Measurements from ENCODE around the gene DBT.

- no peak for TF ChIP-seq RAD21 (IDR thresholded peaks at IDR 0.05; ENCODE audit: low read length)
- TF ChIP-seq CTCF (IDR thresholded peaks at IDR 0.05): no peak
- TF ChIP-seq TAF1 (IDR thresholded peaks at IDR 0.05; ENCODE audit: borderline replicate concordance, low read depth, low read length): no peak
- no peak for TF ChIP-seq EP300 (IDR thresholded peaks at IDR 0.05; ENCODE audit: borderline replicate concordance in 1 of 2, low read depth in 1 of 2, low read length in 1 of 2)
- TF ChIP-seq EZH2phosphoT487 (IDR thresholded peaks at IDR 0.05; ENCODE audit: borderline replicate concordance, low read depth): no peak
- TF ChIP-seq POLR2AphosphoS5 (IDR thresholded peaks at IDR 0.05; ENCODE audit: low read depth, low read length): no peak
- TF ChIP-seq, protein P1, sequence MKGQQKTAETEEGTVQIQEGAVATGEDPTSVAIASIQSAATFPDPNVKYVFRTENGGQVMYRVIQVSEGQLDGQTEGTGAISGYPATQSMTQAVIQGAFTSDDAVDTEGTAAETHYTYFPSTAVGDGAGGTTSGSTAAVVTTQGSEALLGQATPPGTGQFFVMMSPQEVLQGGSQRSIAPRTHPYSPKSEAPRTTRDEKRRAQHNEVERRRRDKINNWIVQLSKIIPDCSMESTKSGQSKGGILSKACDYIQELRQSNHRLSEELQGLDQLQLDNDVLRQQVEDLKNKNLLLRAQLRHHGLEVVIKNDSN (IDR thresholded peaks at IDR 0.05; ENCODE audit: borderline replicate concordance, low read depth): no peak
- no peak for TF ChIP-seq TEAD4 (IDR thresholded peaks at IDR 0.05; ENCODE audit: borderline replicate concordance, insufficient read depth)
- TF ChIP-seq, protein P2, sequence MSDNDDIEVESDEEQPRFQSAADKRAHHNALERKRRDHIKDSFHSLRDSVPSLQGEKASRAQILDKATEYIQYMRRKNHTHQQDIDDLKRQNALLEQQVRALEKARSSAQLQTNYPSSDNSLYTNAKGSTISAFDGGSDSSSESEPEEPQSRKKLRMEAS (IDR thresholded peaks at IDR 0.05; ENCODE audit: low read depth): no peak
- TF ChIP-seq YY1 (IDR thresholded peaks at IDR 0.05; ENCODE audit: low read depth): no peak
Measured at GRCh38 chr1:100222428-100222827, 27.2 kb downstream of the DBT start.

All from SK-N-SH (cell line).